Heart left ventricle (tissue), 16 donors: ENCODE results near the gene DUSP1. TPM values are rescaled to one million over a fixed set of nuclear protein-coding genes. Genes with fewer than 3 reads are reported as not detected.

ENCODE experiments used
- ATAC-seq, 4 donors: fragments of 200-7000 bp; cut with Tn5 transposase; one replicate each; pipeline ENCODE4 v1.9.1; 2020 to 2022; ENCODE audit warnings: moderate library complexity in 4 of 4, mild to moderate bottlenecking in 3 of 4, moderate number of reproducible peaks in 1 of 4
- DNase-seq, 5 donors: peaks; one replicate each; pipeline ENCODE4 v3.0.0-alpha.2; 2020
- H3K27ac ChIP-seq, 12 donors: fragments of 200-600 bp; sonication (generic) in 4 of 12; one replicate each; pipeline versions ENCODE4 v1.5.0 to v1.8.0; 2016 to 2022; ENCODE audit warnings: mild to moderate bottlenecking in 2 of 12
- H3K27me3 ChIP-seq, 9 donors: fragments of 200-600 bp; sonication (generic) in 2 of 9; one replicate each; pipeline versions ENCODE4 v1.5.1 to v1.8.0; 2016 to 2022; ENCODE audit warnings: mild to moderate bottlenecking in 3 of 9
- H3K36me3 ChIP-seq, 9 donors: fragments of 200-600 bp; sonication (generic) in 2 of 9; one replicate each; pipeline versions ENCODE4 v1.5.0 to v1.8.0; 2018 to 2022; ENCODE audit warnings: mild to moderate bottlenecking in 2 of 9
- H3K4me1 ChIP-seq, 12 donors: fragments of 200-600 bp; sonication (generic) in 4 of 12; one replicate each; pipeline versions ENCODE4 v1.5.0 to v1.8.0; 2016 to 2022; ENCODE audit warnings: mild to moderate bottlenecking in 3 of 12
- H3K4me3 ChIP-seq, 12 donors: fragments of 200-600 bp; sonication (generic) in 4 of 12; one replicate each; pipeline versions ENCODE4 v1.5.0 to v1.8.0; 2017 to 2022; ENCODE audit warnings: mild to moderate bottlenecking in 9 of 12, moderate library complexity in 4 of 12
- H3K9me3 ChIP-seq, 12 donors: fragments of 200-600 bp; sonication (generic) in 4 of 12; one replicate each; pipeline versions ENCODE4 v1.5.0 to v1.8.0; 2016 to 2022; ENCODE audit warnings: mild to moderate bottlenecking in 1 of 12
- POLR2A ChIP-seq, 2 donors: fragments of 450-650 bp; IDR thresholded peaks; one replicate each; pipeline ENCODE4 v1.6.1; 2017; ENCODE audit warnings: antibody characterized with exemption in 2 of 2, mild to moderate bottlenecking in 2 of 2, moderate library complexity in 2 of 2
- WGBS, 4 donors: extraction: QIAGEN DNeasy Blood & Tissue Kit in 2 of 4; methylation state at CpG; one replicate each; pipeline versions ENCODE4 v1.1.5 to v1.1.7; 2013 to 2018; 5-methylcytosine and 5-hydroxymethylcytosine counted together
- intact Hi-C, 10 donors: fragments of 100-400 bp; cut with DNase I; formaldehyde crosslinking; loops; one replicate each; pipeline versions ENCODE4 v1.11.1 to v1.14.2; 2022
- long read RNA-seq, 3 donors: library from polyadenylated mRNA; unstranded; transcript quantifications; one replicate each; pipeline ENCODE4 v2.0.0, GENCODE V29; 2020 to 2021
- polyA plus RNA-seq, 2 donors: library from polyadenylated mRNA; stranded (reverse); fragments of 200-250 nt; gene quantifications; one replicate each; pipeline ENCODE4 v1.2.3, GENCODE V29; 2013
- total RNA-seq, 9 donors: library from RNA; depleted of rRNA in 2 of 9; stranded (reverse); fragments of >200 nt in 2 of 9; fragmentation: NEBNext Ultra II Directional in 3 of 9; extraction: Animal tissue kit (Norgen Biotek cat#: 25700) in 3 of 9; gene quantifications; one replicate each; pipeline versions ENCODE4 v1.1.0 to v1.2.4, GENCODE V29; 2016 to 2023
- TF ChIP-seq, protein P1 (sequence below), 12 donors: fragments of 200-600 bp; sonication (generic) in 4 of 12; IDR thresholded peaks; one replicate each; pipeline versions ENCODE4 v1.5.0 to v1.8.0; 2018 to 2022; ENCODE audit warnings: antibody characterized with exemption in 12 of 12, mild to moderate bottlenecking in 5 of 12
- donor health status: ischemic (EF 13 %, LVEDD 7.1; RV severe dilation, severe dysfunction).
- donor health status: healthy with polysubstance abuse.
- donor health status: DM: no; HTN: yes; CAD: no.
- donor health status: DM: no; HTN: no; CAD: no.
- donor health status: ischemic (EF 25% LVEDD 6.9; RV normal size, moderate dysfunction).
- donor health status: ischemic (EF 25% LVEDD 5.7; RV mildly dilated, moderate dysfunction).
- donor health status: healthy.
- donor health status: DM: yes; HTN: yes; CAD: no.
- donor health status: ischemic (EF 35%, LVEDD 5.7; RV mildly dilated, moderate dysfunction).
- donor health status: nonischemic (EF 11% LVEDD 7.7; RV severe dilation, severe dysfunction).
- donor health status: DM: yes; HTN: yes; CAD: no.
- donor health status: PGD.
- donor health status: ischemic (EF 29% LVEDD 5.4; RV normal size, mild dysfunction).
- donor health status: nonischemic (EF 23%, LVEDD 6.1; RV moderate dilation, normal function).

Gene DUSP1, protein sequence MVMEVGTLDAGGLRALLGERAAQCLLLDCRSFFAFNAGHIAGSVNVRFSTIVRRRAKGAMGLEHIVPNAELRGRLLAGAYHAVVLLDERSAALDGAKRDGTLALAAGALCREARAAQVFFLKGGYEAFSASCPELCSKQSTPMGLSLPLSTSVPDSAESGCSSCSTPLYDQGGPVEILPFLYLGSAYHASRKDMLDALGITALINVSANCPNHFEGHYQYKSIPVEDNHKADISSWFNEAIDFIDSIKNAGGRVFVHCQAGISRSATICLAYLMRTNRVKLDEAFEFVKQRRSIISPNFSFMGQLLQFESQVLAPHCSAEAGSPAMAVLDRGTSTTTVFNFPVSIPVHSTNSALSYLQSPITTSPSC
- 100 to 1,000 TPM in 4 of 9 donors, 10 to 100 TPM in 5; 39.9 to 335 (median 78.2) TPM for total RNA-seq
- 100 to 1,000 TPM in 1 of 2 donors, 10 to 100 TPM in 1; 24.3 to 116 TPM for polyA plus RNA-seq
- long read RNA-seq, donor 1, transcript DUSP1-201 (4 exons, 2,019 nt) = major isoform, 121 of 127 reads
- long read RNA-seq, donor 1, partial matches to known transcripts = 4 of 127 reads
- long read RNA-seq, donor 1, other reads (novel, unspliced or antisense) = 2 of 127 reads
- long read RNA-seq, donor 2, transcript DUSP1-201 (4 exons, 2,019 nt) = major isoform, 59 of 79 reads
- long read RNA-seq, donor 2, partial matches to known transcripts = 3 of 79 reads
- long read RNA-seq, donor 2, other reads (novel, unspliced or antisense) = 17 of 79 reads
- long read RNA-seq, donor 3, transcript DUSP1-201 (4 exons, 2,019 nt) = major isoform, 104 of 115 reads
- long read RNA-seq, donor 3, partial matches to known transcripts = 1 of 115 reads
- long read RNA-seq, donor 3, other reads (novel, unspliced or antisense) = 10 of 115 reads

GRCh38 chr5:172770675-172771438, at the start of gene DUSP1:
Gene DUSP1 (minus strand): TSS chr5:172771195. CDS start chr5:172770952, 243 bp downstream.
- intact Hi-C loops = loop anchor here (1.0 to 10.0 kb wide), 21 partner anchors 22 to 162 kb away; partner anchors contain the start of gene ERGIC1 (in 2 of the 10)
- 0 to 1% (median 1%) methylated on average over 35 to 89 of the region's 89 CpGs for WGBS, 4 donors
- Histone ChIP-seq H3K4me1 (peaks cover 1 to 82% (median 25%) of the 10 kb centered on the region in 12 donors), H3K27ac (peak within 1 kb of the TSS; percentile 95 to 100 (median 100)), H3K9me3 (no peaks in the 10 kb centered on the region), H3K36me3 (peaks cover 20 to 36% (median 29%) of the 10 kb centered on the region in 9 donors), H3K4me3 (peak within 1 kb of the TSS; percentile 66 to 98 (median 88)), H3K27me3 (no peaks in the 10 kb centered on the region)
- peak; percentile 96 to 100 for TF ChIP-seq POLR2A (IDR thresholded peaks at IDR 0.05)
- TF ChIP-seq, protein P1, sequence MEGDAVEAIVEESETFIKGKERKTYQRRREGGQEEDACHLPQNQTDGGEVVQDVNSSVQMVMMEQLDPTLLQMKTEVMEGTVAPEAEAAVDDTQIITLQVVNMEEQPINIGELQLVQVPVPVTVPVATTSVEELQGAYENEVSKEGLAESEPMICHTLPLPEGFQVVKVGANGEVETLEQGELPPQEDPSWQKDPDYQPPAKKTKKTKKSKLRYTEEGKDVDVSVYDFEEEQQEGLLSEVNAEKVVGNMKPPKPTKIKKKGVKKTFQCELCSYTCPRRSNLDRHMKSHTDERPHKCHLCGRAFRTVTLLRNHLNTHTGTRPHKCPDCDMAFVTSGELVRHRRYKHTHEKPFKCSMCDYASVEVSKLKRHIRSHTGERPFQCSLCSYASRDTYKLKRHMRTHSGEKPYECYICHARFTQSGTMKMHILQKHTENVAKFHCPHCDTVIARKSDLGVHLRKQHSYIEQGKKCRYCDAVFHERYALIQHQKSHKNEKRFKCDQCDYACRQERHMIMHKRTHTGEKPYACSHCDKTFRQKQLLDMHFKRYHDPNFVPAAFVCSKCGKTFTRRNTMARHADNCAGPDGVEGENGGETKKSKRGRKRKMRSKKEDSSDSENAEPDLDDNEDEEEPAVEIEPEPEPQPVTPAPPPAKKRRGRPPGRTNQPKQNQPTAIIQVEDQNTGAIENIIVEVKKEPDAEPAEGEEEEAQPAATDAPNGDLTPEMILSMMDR (IDR thresholded peaks at IDR 0.05) = peak in 10 of 12 donors; percentile 15 to 53 (median 44)
- DNase-seq (peak; percentile 100), ATAC-seq (peak; percentile 46 to 85 (median 66))

DNA sequence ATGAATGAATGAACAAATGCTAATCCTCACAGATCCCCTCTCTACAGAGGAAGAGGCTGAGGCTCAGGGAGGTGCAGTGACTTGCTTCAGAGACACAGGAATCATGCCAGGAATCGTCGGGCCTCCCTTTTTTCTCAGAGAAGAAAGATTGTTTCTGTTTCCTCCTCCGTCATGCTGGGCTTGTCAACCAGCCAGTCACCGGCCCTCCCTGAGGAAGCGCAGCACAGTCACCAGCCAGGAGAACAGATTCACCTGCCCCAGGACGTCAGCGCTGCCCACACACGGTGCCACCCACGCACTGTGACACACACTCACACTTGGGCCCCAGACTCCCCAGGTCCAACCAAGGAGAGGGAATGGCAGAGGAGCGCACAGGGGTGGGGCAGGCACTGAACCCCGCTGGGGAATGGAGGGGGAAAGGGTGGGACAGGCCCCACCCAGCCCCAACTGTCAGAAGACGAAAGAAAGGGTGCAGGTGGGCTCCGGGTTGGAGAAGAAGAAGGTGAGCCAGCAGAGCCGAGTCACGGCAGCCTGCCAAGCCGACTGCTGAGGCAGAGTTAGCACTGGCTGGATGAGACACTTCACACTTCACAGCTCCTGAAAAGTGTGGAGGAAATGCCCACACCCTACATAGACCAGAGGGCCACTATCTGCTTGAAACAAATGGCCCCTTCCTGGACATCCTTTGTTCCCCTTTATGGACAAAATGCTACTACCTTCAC, 49.2 kb upstream of the DUSP1 start:
- 37 to 52% (median 43%) methylated on average over 13 to 16 of the region's 16 CpGs for WGBS, 4 donors
- H3K27ac ChIP-seq = peak overlapping the region in 2 of 12 donors; percentile 14 to 40
- H3K4me3 ChIP-seq = no peak overlapping the region
- H3K9me3 ChIP-seq = peaks cover 0 to 1% (median 0%) of the 10 kb centered on the region in 12 donors
- H3K4me1 ChIP-seq = peaks cover 0 to 22% (median 10%) of the 10 kb centered on the region in 12 donors
- no peaks in the 10 kb centered on the region for H3K36me3 ChIP-seq
- ATAC-seq = peak; percentile 57 to 91 (median 66)
- peak in 3 of 5 donors; percentile 54 to 62 (median 59) for DNase-seq
- TF ChIP-seq POLR2A (IDR thresholded peaks at IDR 0.05) = no peak
- TF ChIP-seq, protein P1 (IDR thresholded peaks at IDR 0.05) = no peak
- intact Hi-C loops = no loop called here
- no peaks in the 10 kb centered on the region for H3K27me3 ChIP-seq

- ATAC-seq (no peak), DNase-seq (no peak)
- Histone ChIP-seq H3K4me3 (no peak overlapping the region), H3K27me3 (no peaks in the 10 kb centered on the region), H3K4me1 (peaks cover 0 to 22% (median 10%) of the 10 kb centered on the region in 12 donors), H3K27ac (peak overlapping the region in 1 of 12 donors; percentile 40), H3K36me3 (no peaks in the 10 kb centered on the region), H3K9me3 (no peaks in the 10 kb centered on the region)
- no peak for TF ChIP-seq POLR2A (IDR thresholded peaks at IDR 0.05)
- TF ChIP-seq, protein P1 (IDR thresholded peaks at IDR 0.05) = no peak
- WGBS, 4 donors = 81 to 92% (median 87%) methylated on average over 3 of the region's 3 CpGs
- intact Hi-C loops = no loop called here
These were observed 48.6 kb upstream of the DUSP1 start for GRCh38 chr5:172819569-172819968.
